NB4 (cell line): ENCODE measurements around the gene COLEC11.

Experiments
- DNase-seq: peaks from one replicate; pipeline ENCODE4 v3.0.0; 2010; ENCODE audit warnings: low read depth
- H3K4me3 ChIP-seq: one replicate; pipeline ENCODE4 v1.5.1; 2011; ENCODE audit warnings: mild to moderate bottlenecking, low read depth, low read length, moderate library complexity
- CTCF ChIP-seq: IDR thresholded peaks from one replicate; pipeline ENCODE4 v1.5.1; 2012; ENCODE audit warnings: low read depth, low read length
- MAX ChIP-seq: IDR thresholded peaks from 2 replicates; pipeline ENCODE4 v1.6.1; 2011; ENCODE audit warnings: low read depth, low read length
- MYC ChIP-seq: IDR thresholded peaks from 2 replicates; pipeline ENCODE4 v1.6.1; 2011; ENCODE audit warnings: low read depth, low read length
- POLR2A ChIP-seq: IDR thresholded peaks from 2 replicates; pipeline ENCODE4 v1.6.1; 2011; ENCODE audit warnings: mild to moderate bottlenecking; ENCODE audit not compliant: insufficient read length; ENCODE audit errors: extremely low read depth

The COLEC11 gene

GRCh38 chr2:3581367-3582262 lies 13.3 kb upstream of the COLEC11 start:
- DNase-seq: no peak
- H3K4me3 ChIP-seq: no peak overlapping the region
- no peak for TF ChIP-seq CTCF
- no peak for TF ChIP-seq MAX
- no peak for TF ChIP-seq MYC
- TF ChIP-seq POLR2A: no peak

- no peak for DNase-seq
- TF ChIP-seq MAX: no peak
- TF ChIP-seq MYC: no peak
- no peak for TF ChIP-seq POLR2A
- TF ChIP-seq CTCF: no peak
- no peak overlapping the region for H3K4me3 ChIP-seq
Observed at GRCh38 chr2:3584076-3584475, 10.8 kb upstream of the COLEC11 start.

- DNase-seq: no peak
- TF ChIP-seq CTCF (no peak), POLR2A (no peak), MAX (no peak), MYC (no peak)
- no peak overlapping the region for H3K4me3 ChIP-seq
Observed at GRCh38 chr2:3584608-3585260, 10.2 kb upstream of the COLEC11 start.

- no peak for DNase-seq
- no peak overlapping the region for H3K4me3 ChIP-seq
- TF ChIP-seq CTCF: no peak
- no peak for TF ChIP-seq MYC
- TF ChIP-seq MAX: no peak
- no peak for TF ChIP-seq POLR2A
Observed at GRCh38 chr2:3585261-3586109, 9.4 kb upstream of the COLEC11 start.

DNA sequence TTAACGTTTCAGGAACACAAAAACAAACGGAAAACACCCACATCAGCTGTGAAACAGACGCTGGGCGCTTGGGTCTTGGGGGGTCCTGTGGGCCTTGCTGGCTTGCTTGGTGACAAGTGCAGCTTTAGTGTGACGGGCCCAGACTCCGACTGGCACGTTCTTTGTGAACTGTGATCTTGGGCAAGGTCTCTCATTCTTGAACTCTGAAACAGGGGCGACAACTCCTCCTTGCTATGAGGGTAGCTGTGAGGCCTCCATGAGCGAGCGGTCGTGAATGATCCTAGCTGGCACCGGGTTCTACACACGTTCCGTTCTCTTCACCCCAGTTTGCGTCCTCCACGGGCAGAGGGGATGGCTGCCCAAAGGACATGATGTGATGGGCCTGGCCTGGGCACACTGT lies 8.7 kb upstream of the COLEC11 start:
- DNase-seq: no peak
- H3K4me3 ChIP-seq: no peak overlapping the region
- TF ChIP-seq CTCF: no peak
- no peak for TF ChIP-seq POLR2A
- TF ChIP-seq MYC: no peak
- no peak for TF ChIP-seq MAX
